H1 (cell line): ENCODE measurements around the gene MYO5B. TPM values are rescaled to one million over a fixed set of nuclear protein-coding genes. Genes with fewer than 3 reads are reported as not detected.

ENCODE experiments used
- CTCF ChIA-PET: fragments of 300-600 bp; sonication (Branson Sonifier 250); formaldehyde crosslinking; loops from one replicate; lab custom pipeline; 2021; ENCODE audit not compliant: partially characterized antibody; lab: Charles Lee
- POLR2A ChIA-PET: fragments of 300-600 bp; sonication (Branson Sonifier 250); formaldehyde crosslinking; loops from one replicate; lab custom pipeline; 2021; ENCODE audit warnings: inconsistent platforms; ENCODE audit not compliant: partially characterized antibody; lab: Charles Lee
- DNase-seq, 2 experiments: peaks; one replicate each; pipeline versions ENCODE4 v3.0.0 to v3.0.0-alpha.2; 2010 to 2022; ENCODE audit warnings: low spot score in 2 of 2, low read depth in 1 of 2, mixed read lengths in 1 of 2
- FAIRE-seq: peaks from 2 replicates; lab custom pipeline; 2011; peaks lifted over from hg19 to GRCh38; lab: Jason Lieb, UNC
- H2AFZ ChIP-seq: 2 replicates; pipeline ENCODE4 v1.8.1; 2012; ENCODE audit warnings: low read length, inconsistent platforms
- H2AK5ac ChIP-seq: 2 replicates; pipeline ENCODE4 v1.6.1; 2013; ENCODE audit warnings: low read depth, low read length
- H2BK120ac ChIP-seq: replicated peaks from 2 replicates; pipeline ENCODE3; 2013; ENCODE audit warnings: low read depth, low read length, inconsistent platforms
- H2BK12ac ChIP-seq: 2 replicates; pipeline ENCODE4 v1.6.1; 2013; ENCODE audit warnings: low read depth, low read length
- H2BK15ac ChIP-seq: 2 replicates; pipeline ENCODE4 v1.6.1; 2013; ENCODE audit warnings: low read length
- H2BK20ac ChIP-seq: 2 replicates; pipeline ENCODE4 v1.6.1; 2013; ENCODE audit warnings: low read length
- H2BK5ac ChIP-seq: 2 replicates; pipeline ENCODE4 v1.6.1; 2013; ENCODE audit warnings: low read depth, low read length
- H3K14ac ChIP-seq: 2 replicates; pipeline ENCODE4 v1.6.1; 2013; ENCODE audit warnings: inconsistent platforms; ENCODE audit not compliant: insufficient read length
- H3K18ac ChIP-seq: 2 replicates; pipeline ENCODE4 v1.6.1; 2013; ENCODE audit warnings: low read length; ENCODE audit errors: extremely low read depth
- H3K23ac ChIP-seq: 2 replicates; pipeline ENCODE4 v1.6.1; 2013; ENCODE audit warnings: inconsistent platforms; ENCODE audit not compliant: insufficient read length
- H3K23me2 ChIP-seq: 2 replicates; pipeline ENCODE4 v1.6.1; 2013; ENCODE audit warnings: low read depth, low read length
- H3K27ac ChIP-seq: 2 replicates; pipeline ENCODE4 v1.6.1; 2011; ENCODE audit warnings: low read depth, low read length, inconsistent platforms
- H3K27me3 ChIP-seq, 4 experiments: replicated peaks in 1 of 4; 1 replicate in 1 of 4; 2 replicates in 3 of 4; pipeline versions ENCODE4 v1.6.1 to v1.8.1; 2011 to 2013; ENCODE audit warnings: low read length in 3 of 4, mild to moderate bottlenecking in 3 of 4, inconsistent platforms in 2 of 4, mixed read lengths in 2 of 4, moderate library complexity in 1 of 4; ENCODE audit not compliant: control insufficient read depth in 3 of 4, insufficient read depth in 3 of 4; ENCODE audit errors: extremely low read depth in 1 of 4
- H3K36me3 ChIP-seq, 4 experiments: 2 replicates each; pipeline versions ENCODE4 v1.6.1 to v1.8.1; 2011 to 2013; ENCODE audit warnings: mild to moderate bottlenecking in 4 of 4, low read length in 3 of 4, moderate library complexity in 2 of 4, control low read depth in 1 of 4, inconsistent platforms in 1 of 4; ENCODE audit not compliant: insufficient read depth in 4 of 4, control insufficient read depth in 2 of 4
- H3K4ac ChIP-seq: replicated peaks from 2 replicates; pipeline ENCODE3; 2013; ENCODE audit warnings: low read length, low read depth, mixed read lengths, inconsistent platforms; ENCODE audit not compliant: insufficient read length
- H3K4me1 ChIP-seq, 4 experiments: replicated peaks in 1 of 4; 1 replicate in 1 of 4; 2 replicates in 3 of 4; pipeline versions ENCODE4 v1.6.1 to v1.8.1; 2011 to 2013; ENCODE audit warnings: low read length in 3 of 4, inconsistent platforms in 2 of 4, mixed read lengths in 1 of 4; ENCODE audit not compliant: insufficient read depth in 4 of 4, control insufficient read depth in 3 of 4
- H3K4me2 ChIP-seq, 2 experiments: 2 replicates each; pipeline versions ENCODE4 v1.6.1 to v1.8.1; 2011 to 2013; ENCODE audit warnings: low read depth in 2 of 2, low read length in 2 of 2, control low read depth in 1 of 2, inconsistent platforms in 1 of 2, mild to moderate bottlenecking in 1 of 2; ENCODE audit not compliant: insufficient read depth in 1 of 2
- H3K4me3 ChIP-seq, 4 experiments: fragments of 200-600, 300-600 bp in 1 of 4; sonication (generic), shearing (Covaris generic), sonication (Bioruptor Twin) in 1 of 4; 2 replicates each; pipeline versions ENCODE4 v1.5.1 to v1.8.1; 2011 to 2016; ENCODE audit warnings: low read length in 4 of 4, low read depth in 3 of 4, control low read depth in 2 of 4, inconsistent platforms in 2 of 4, mild to moderate bottlenecking in 2 of 4, mixed read lengths in 1 of 4, moderate library complexity in 1 of 4; ENCODE audit not compliant: insufficient read depth in 2 of 4; ENCODE audit errors: extremely low read depth in 1 of 4
- H3K56ac ChIP-seq: replicated peaks from 2 replicates; pipeline ENCODE3; 2013; ENCODE audit warnings: low read depth, mild to moderate bottlenecking, mixed read lengths, low read length, inconsistent platforms; ENCODE audit not compliant: insufficient read length
- H3K79me1 ChIP-seq: 2 replicates; pipeline ENCODE4 v1.6.1; 2013; ENCODE audit warnings: low read depth, low read length, control low read depth
- H3K79me2 ChIP-seq, 2 experiments: 2 replicates each; pipeline versions ENCODE4 v1.6.1 to v1.8.1; 2012 to 2013; ENCODE audit warnings: low read length in 2 of 2, mild to moderate bottlenecking in 2 of 2, inconsistent platforms in 1 of 2; ENCODE audit not compliant: insufficient read depth in 2 of 2, control insufficient read depth in 1 of 2
- H3K9ac ChIP-seq, 4 experiments: replicated peaks in 1 of 4; 1 replicate in 1 of 4; 2 replicates in 3 of 4; pipeline versions ENCODE4 v1.6.1 to v1.8.1; 2011 to 2013; ENCODE audit warnings: low read depth in 3 of 4, low read length in 3 of 4, control low read depth in 2 of 4, mild to moderate bottlenecking in 2 of 4, moderate library complexity in 2 of 4, inconsistent platforms in 1 of 4; ENCODE audit errors: extremely low read depth in 1 of 4
- H3K9me3 ChIP-seq, 2 experiments: 2 replicates each; pipeline versions ENCODE4 v1.6.1 to v1.8.1; 2012 to 2013; ENCODE audit warnings: mild to moderate bottlenecking in 2 of 2, moderate library complexity in 2 of 2, control low read depth in 1 of 2, inconsistent platforms in 1 of 2, low read depth in 1 of 2, low read length in 1 of 2, mixed read lengths in 1 of 2; ENCODE audit not compliant: insufficient read depth in 2 of 2
- H4K20me1 ChIP-seq, 2 experiments: replicated peaks in 1 of 2; 2 replicates each; pipeline versions ENCODE3 to v1.8.1; 2011 to 2013; ENCODE audit warnings: inconsistent platforms in 2 of 2, low read length in 2 of 2, mild to moderate bottlenecking in 1 of 2; ENCODE audit not compliant: insufficient read depth in 2 of 2, control insufficient read depth in 1 of 2
- H4K5ac ChIP-seq: 2 replicates; pipeline ENCODE4 v1.6.1; 2013; ENCODE audit warnings: low read length, low read depth, mixed read lengths, inconsistent platforms; ENCODE audit not compliant: insufficient read length
- H4K8ac ChIP-seq: 2 replicates; pipeline ENCODE4 v1.8.0; 2013; ENCODE audit warnings: mild to moderate bottlenecking, moderate library complexity, low read length, inconsistent platforms; ENCODE audit not compliant: insufficient read depth; ENCODE audit errors: extremely low read depth
- H4K91ac ChIP-seq: replicated peaks from 2 replicates; pipeline ENCODE3; 2013; ENCODE audit warnings: low read length, mixed read lengths, inconsistent platforms; ENCODE audit not compliant: insufficient read length
- EGR1 ChIP-seq: IDR thresholded peaks from 2 replicates; pipeline ENCODE4 v1.6.1; 2011; ENCODE audit warnings: low read depth, low read length, borderline replicate concordance
- NRF1 ChIP-seq: IDR thresholded peaks from 2 replicates; pipeline ENCODE4 v1.6.1; 2011; ENCODE audit warnings: mild to moderate bottlenecking, low read depth, low read length, improper control_type of control experiment
- SIN3A ChIP-seq, 2 experiments: IDR thresholded peaks in 1 of 2; conservative IDR thresholded peaks in 1 of 2; 2 replicates each; pipeline ENCODE4 v1.6.1; 2011 to 2012; ENCODE audit warnings: low read length in 2 of 2, improper control_type of control experiment in 1 of 2, low read depth in 1 of 2, mild to moderate bottlenecking in 1 of 2
- WGBS, 2 experiments: shearing (Covaris generic) in 1 of 2; methylation state at CpG; one replicate each; pipeline versions ENCODE4 v1.1.6 to v1.1.7; 2013 to 2015; ENCODE audit warnings: low lambda C conversion rate in 2 of 2, mixed read lengths in 2 of 2, inconsistent platforms in 1 of 2, low coverage in 1 of 2, missing lambda C conversion rate in 1 of 2; ENCODE audit not compliant: insufficient replicate concordance in 2 of 2, insufficient coverage in 1 of 2, insufficient read length in 1 of 2; ENCODE audit errors: extremely low coverage in 1 of 2, missing lambda C conversion rate in 1 of 2; 5-methylcytosine and 5-hydroxymethylcytosine counted together
- polyA plus RNA-seq, 7 experiments: library from polyadenylated mRNA; depleted of rRNA in 3 of 7; stranded (reverse) in 5 of 7; unstranded in 2 of 7; fragments of >200 nt in 5 of 7; fragments of 200-250 nt in 2 of 7; gene quantifications; 1 replicate in 5 of 7; 2 replicates in 1 of 7; 4 replicates in 1 of 7; pipeline versions ENCODE4 v1.2.1 to v1.2.3, GENCODE V29; 2011 to 2013; ENCODE audit warnings: missing spikeins in 2 of 7, mixed read lengths in 2 of 7
- total RNA-seq: library from RNA; stranded (reverse); fragmentation: NEBNext Ultra II Directional; extraction: Animal tissue kit (Norgen Biotek cat#: 25700); gene quantifications from 2 replicates; pipeline ENCODE4 v1.2.1, GENCODE V29; 2021

Gene MYO5B
- total and polyA plus RNA-seq, 2 of the 8 experiments (the other 6 are each of a cell fraction or from before 2014, with no cell fraction given), result 6.4 to 7.7 TPM

- H2BK5ac ChIP-seq, result no peak overlapping the region
Measured at GRCh38 chr18:50027996-50028395, 167.0 kb downstream of the MYO5B start.

More at GRCh38 chr18:50027996-50028395, 167.0 kb downstream of the MYO5B start:
- no peaks in the 10 kb centered on the region for H3K23me2 ChIP-seq
- H3K23ac ChIP-seq, result no peak overlapping the region
- no peaks in the 10 kb centered on the region for H3K79me2 ChIP-seq
- H4K20me1 ChIP-seq, result no peaks in the 10 kb centered on the region
- no peaks in the 10 kb centered on the region for H3K4me1 ChIP-seq
- no peak overlapping the region for H3K27ac ChIP-seq
- no peak overlapping the region for H3K9ac ChIP-seq
- no peak overlapping the region for H3K4me2 ChIP-seq
- H2BK20ac ChIP-seq, result no peak overlapping the region
- POLR2A ChIA-PET, result no interaction called here
- TF ChIP-seq NRF1, result no peak
- TF ChIP-seq EGR1, result no peak
- TF ChIP-seq SIN3A (conservative IDR thresholded peaks at IDR 0.05 in 1 of 2, IDR thresholded peaks at IDR 0.05 in 1 of 2; ENCODE audit: low read depth in 1 of 2, low read length in 2 of 2), result no peak
- H2AK5ac ChIP-seq, result no peak overlapping the region
- no peak overlapping the region for H2AFZ ChIP-seq
- no peak overlapping the region for H3K56ac ChIP-seq
- no peaks in the 10 kb centered on the region for H3K79me1 ChIP-seq
- H3K14ac ChIP-seq, result no peak overlapping the region
- H3K4ac ChIP-seq, result no peak overlapping the region
- FAIRE-seq (no peak), DNase-seq (no peak)
- 92% methylated on average over 2 of the region's 2 CpGs; no CpG with 5 or more reads in 1 of the 2 experiments for WGBS, 2 experiments
- no peak overlapping the region for H4K91ac ChIP-seq
- H3K18ac ChIP-seq, result no peak overlapping the region
- H3K27me3 ChIP-seq, result no peaks in the 10 kb centered on the region
- H2BK12ac ChIP-seq, result no peak overlapping the region
- no peaks in the 10 kb centered on the region for H3K9me3 ChIP-seq
- H2BK120ac ChIP-seq, result no peak overlapping the region
- no peak overlapping the region for H3K4me3 ChIP-seq
- H4K8ac ChIP-seq, result no peak overlapping the region
- CTCF ChIA-PET, result interaction anchor here (1.0 kb wide), 1 partner anchor 176 kb away, joined by 3 read pairs; no protein-coding TSS in a partner anchor
- no peak overlapping the region for H2BK15ac ChIP-seq
- H4K5ac ChIP-seq, result no peak overlapping the region
- no peaks in the 10 kb centered on the region for H3K36me3 ChIP-seq
